Measurements from ENCODE around the gene MYL4. TPM values are rescaled to one million over a fixed set of nuclear protein-coding genes. Genes with fewer than 3 reads are reported as not detected.
"Not testable (repeated sequence)": the region's sequence is repeated elsewhere in the genome, so short reads cannot be mapped to it uniquely, and the experiment has no call there.

The MYL4 gene
- total and polyA plus RNA-seq, 10 of the 15 experiments (the other 5 are each of a cell fraction or from before 2014, with no cell fraction given), result 0.23 to 1.6 (median 0.58) TPM; not detected in 3

- ChIA-PET CTCF (no interaction called here), SMC1A (ENCODE audit: uncharacterized antibody, unreplicated experiment) (interaction anchor here (1.2 kb wide), 1 partner anchor 9 kb away, joined by 3 read pairs; no protein-coding TSS in a partner anchor), POLR2A (interaction anchor here (1.0 kb wide), 1 partner anchor 8 kb away, joined by 3 read pairs; no protein-coding TSS in a partner anchor), RAD21 (ENCODE audit: unreplicated experiment) (no interaction called here)
- Histone ChIP-seq H3K79me2 (ENCODE audit: control insufficient read depth, insufficient read depth, low read length) (no peaks in the 10 kb centered on the region), H4K20me1 (ENCODE audit: control insufficient read depth, insufficient read depth) (no peaks in the 10 kb centered on the region), H2AFZ (ENCODE audit: control insufficient read depth, low read depth, low read length) (no peak overlapping the region), H3K36me3 (ENCODE audit: control insufficient read depth in 2 of 2, insufficient read depth in 2 of 2, low read length in 1 of 2) (no peaks in the 10 kb centered on the region), H3K27me3 (replicated peaks in 1 of 2; ENCODE audit: control insufficient read depth in 2 of 2, insufficient read depth in 2 of 2, low read length in 1 of 2) (no peaks in the 10 kb centered on the region), H3K4me2 (ENCODE audit: control insufficient read depth, insufficient read depth) (no peak overlapping the region), H3K27ac (ENCODE audit: control insufficient read depth, insufficient read depth) (no peak overlapping the region), H3K9ac (ENCODE audit: control insufficient read depth, insufficient read depth, low read length) (no peak overlapping the region), H3K9me3 (replicated peaks; ENCODE audit: control insufficient read depth, insufficient read depth, low read length) (peaks cover 3% of the 10 kb centered on the region; the same call in 2 of the 3 replicates), H3K4me3 (no peak overlapping the region), H3K4me1 (ENCODE audit: control insufficient read depth, insufficient read depth, low read length) (0 out of 2 replicates have a peak, but pooled peaks cover 3% of the 10 kb centered on the region)
- TF ChIP-seq GABPA (IDR thresholded peaks at IDR 0.05; ENCODE audit: low read depth), result no peak
- no peak for TF ChIP-seq HDGF (IDR thresholded peaks at IDR 0.05)
- no peak for TF ChIP-seq SUPT20H (IDR thresholded peaks at IDR 0.05; ENCODE audit: borderline replicate concordance, control insufficient read depth, low read depth, low read length)
- no peak for TF ChIP-seq SREBF1 (IDR thresholded peaks at IDR 0.05; ENCODE audit: low read length)
- TF ChIP-seq USF2 (IDR thresholded peaks at IDR 0.05; ENCODE audit: borderline replicate concordance, low read depth, low read length), result no peak
- WGBS (ENCODE audit: insufficient coverage, insufficient replicate concordance, low lambda C conversion rate, missing lambda C conversion rate), result 55% methylated on average over 6 of the region's 6 CpGs
- intact Hi-C loops (cut with micrococcal nuclease; ENCODE audit: unreplicated experiment) (no loop called here), in situ Hi-C loops (cut with MboI) (no loop called here)
- FAIRE-seq (no peak), ATAC-seq (no peak), DNase-seq (ENCODE audit: low read depth, low spot score) (no peak)
- BruUV-seq (replicated peaks), result no TSS peak
Measured at GRCh38 chr17:47266782-47267181, 57.6 kb downstream of the MYL4 start.

- SMC1A ChIA-PET (ENCODE audit: uncharacterized antibody, unreplicated experiment), result interaction anchor here (1.2 kb wide), 1 partner anchor 9 kb away, joined by 3 read pairs; no protein-coding TSS in a partner anchor
- POLR2A ChIA-PET, result no interaction called here
- whole genome bisulfite sequencing (ENCODE audit: insufficient coverage, insufficient replicate concordance, low lambda C conversion rate, missing lambda C conversion rate), result 6% methylated on average over 1 of the region's 1 CpG
- Histone ChIP-seq H4K20me1 (ENCODE audit: control insufficient read depth, insufficient read depth) (no peaks in the 10 kb centered on the region), H3K79me2 (ENCODE audit: control insufficient read depth, insufficient read depth, low read length) (no peaks in the 10 kb centered on the region), H3K9ac (ENCODE audit: control insufficient read depth, insufficient read depth, low read length) (no peak overlapping the region), H3K4me2 (ENCODE audit: control insufficient read depth, insufficient read depth) (no peak overlapping the region), H3K27me3 (replicated peaks in 1 of 2; ENCODE audit: control insufficient read depth in 2 of 2, insufficient read depth in 2 of 2, low read length in 1 of 2) (no peaks in the 10 kb centered on the region), H3K27ac (ENCODE audit: control insufficient read depth, insufficient read depth) (no peak overlapping the region), H3K36me3 (ENCODE audit: control insufficient read depth in 2 of 2, insufficient read depth in 2 of 2, low read length in 1 of 2) (no peaks in the 10 kb centered on the region), H3K4me3 (no peak overlapping the region), H3K9me3 (replicated peaks; ENCODE audit: control insufficient read depth, insufficient read depth, low read length) (peaks cover 3% of the 10 kb centered on the region; the same call in 2 of the 3 replicates), H2AFZ (ENCODE audit: control insufficient read depth, low read depth, low read length) (no peak overlapping the region), H3K4me1 (ENCODE audit: control insufficient read depth, insufficient read depth, low read length) (0 out of 2 replicates have a peak, but pooled peaks cover 3% of the 10 kb centered on the region)
- CTCF ChIA-PET, result no interaction called here
- RAD21 ChIA-PET (ENCODE audit: unreplicated experiment), result no interaction called here
- TF ChIP-seq NFXL1 (IDR thresholded peaks at IDR 0.05; ENCODE audit: borderline replicate concordance) (no peak), NR2F1 (conservative IDR thresholded peaks at IDR 0.05) (no peak)
- intact Hi-C loops (cut with micrococcal nuclease; ENCODE audit: unreplicated experiment) (no loop called here), in situ Hi-C loops (cut with MboI) (no loop called here)
- FAIRE-seq (no peak), DNase-seq (ENCODE audit: low read depth, low spot score) (no peak), ATAC-seq (no peak)
- BruUV-seq (replicated peaks), result no TSS peak
Measured at GRCh38 chr17:47267354-47267828, 58.2 kb downstream of the MYL4 start.

- H3K9me3 ChIP-seq (replicated peaks; ENCODE audit: control insufficient read depth, insufficient read depth, low read length); POLR2A ChIA-PET; DNase-seq (ENCODE audit: low read depth, low spot score); BruUV-seq (replicated peaks); H3K36me3 ChIP-seq (ENCODE audit: control insufficient read depth in 2 of 2, insufficient read depth in 2 of 2, low read length in 1 of 2); H4K20me1 ChIP-seq (ENCODE audit: control insufficient read depth, insufficient read depth); H2AFZ ChIP-seq (ENCODE audit: control insufficient read depth, low read depth, low read length); H3K27ac ChIP-seq (ENCODE audit: control insufficient read depth, insufficient read depth); H3K27me3 ChIP-seq (replicated peaks in 1 of 2; ENCODE audit: control insufficient read depth in 2 of 2, insufficient read depth in 2 of 2, low read length in 1 of 2); H3K4me1 ChIP-seq (ENCODE audit: control insufficient read depth, insufficient read depth, low read length); RAD21 ChIA-PET (ENCODE audit: unreplicated experiment); FAIRE-seq; ATAC-seq; H3K9ac ChIP-seq (ENCODE audit: control insufficient read depth, insufficient read depth, low read length); intact Hi-C loops (cut with micrococcal nuclease; ENCODE audit: unreplicated experiment); in situ Hi-C loops (cut with MboI); H3K4me3 ChIP-seq; H3K4me2 ChIP-seq (ENCODE audit: control insufficient read depth, insufficient read depth); H3K79me2 ChIP-seq (ENCODE audit: control insufficient read depth, insufficient read depth, low read length); CTCF ChIA-PET: not testable (repeated sequence)
- WGBS (ENCODE audit: insufficient coverage, insufficient replicate concordance, low lambda C conversion rate, missing lambda C conversion rate), result 44% methylated on average over 3 of the region's 3 CpGs
- SMC1A ChIA-PET (ENCODE audit: uncharacterized antibody, unreplicated experiment), result interaction anchor here (1.0 to 1.2 kb wide), 3 partner anchors 8 to 19 kb away, joined by 3 to 4 read pairs (median 3); no protein-coding TSS in a partner anchor
Measured at GRCh38 chr17:47268964-47269363, 59.8 kb downstream of the MYL4 start.

Measured in GM12878 (cell line).